Measurements from ENCODE around the gene AIFM1.
A peak's percentile ranks its signal among the peaks of the same experiment; 100 is the strongest.
"Not testable (repeated sequence)": the region's sequence is repeated elsewhere in the genome, so short reads cannot be mapped to it uniquely, and the experiment has no call there.

The AIFM1 gene

DNA sequence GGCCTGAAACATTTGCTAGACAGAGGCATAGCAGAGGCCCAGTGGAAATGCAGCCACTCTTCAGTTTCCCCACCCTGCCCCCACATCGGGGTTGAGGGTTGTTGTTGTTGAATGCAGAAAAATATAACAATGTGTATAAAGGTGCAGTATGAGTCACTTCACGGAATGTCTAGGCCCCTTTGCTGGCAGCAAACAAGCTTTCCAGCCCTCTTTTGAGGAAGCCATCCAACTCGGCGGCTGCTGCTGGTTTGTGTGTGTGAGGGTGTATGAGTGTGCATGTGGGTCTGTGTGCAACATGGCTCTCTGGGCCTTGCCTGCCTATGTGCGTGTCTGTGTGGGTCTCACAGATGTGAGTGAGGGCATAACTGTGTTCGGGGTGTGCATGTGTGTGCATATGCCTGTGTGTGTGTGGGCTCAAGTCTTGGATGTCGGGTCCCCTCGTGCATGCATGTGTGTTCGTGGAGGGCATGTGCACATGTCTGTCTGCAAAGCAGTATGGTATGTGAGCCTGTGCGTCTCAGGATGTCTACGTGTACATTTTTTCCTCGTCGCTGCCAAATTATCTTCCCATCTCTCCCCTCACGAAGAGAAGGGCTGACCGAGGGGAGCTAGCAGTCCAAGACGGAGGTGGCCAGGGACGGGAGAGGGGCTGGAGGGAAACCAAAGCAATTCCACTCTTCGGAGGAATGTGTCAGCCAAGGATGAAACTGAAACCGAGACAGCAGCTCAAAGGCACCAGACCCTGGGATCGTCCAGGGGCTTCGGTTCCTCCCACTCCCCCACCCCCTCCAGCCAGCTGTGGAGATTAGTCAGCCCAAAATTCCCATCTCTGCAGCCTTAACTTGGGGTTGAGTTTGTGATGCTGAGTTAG, 47.0 kb downstream of the AIFM1 start:
- DNase-seq, result peak in 1 of 2 donors; percentile 33

DNA sequence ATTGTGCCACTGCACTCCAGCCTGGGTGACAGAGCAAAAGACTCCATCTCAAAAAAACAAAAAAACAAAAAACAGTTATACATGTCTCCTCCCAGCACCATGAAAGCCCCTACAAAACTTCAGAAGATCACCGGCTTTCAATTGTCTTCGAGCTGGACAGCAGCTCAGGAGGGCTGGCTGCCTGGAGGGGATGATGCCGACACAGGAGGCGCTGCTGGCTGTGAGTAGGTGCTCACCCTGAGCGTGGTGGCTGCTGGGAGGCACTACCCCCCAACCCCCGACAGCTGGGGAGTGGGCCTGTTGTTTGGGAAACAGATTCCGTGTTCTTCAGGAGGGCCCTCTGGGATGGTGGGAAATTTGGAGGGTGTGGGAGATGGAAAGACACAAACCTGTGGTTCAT, 48.5 kb downstream of the AIFM1 start:
- no peak for DNase-seq

DNA sequence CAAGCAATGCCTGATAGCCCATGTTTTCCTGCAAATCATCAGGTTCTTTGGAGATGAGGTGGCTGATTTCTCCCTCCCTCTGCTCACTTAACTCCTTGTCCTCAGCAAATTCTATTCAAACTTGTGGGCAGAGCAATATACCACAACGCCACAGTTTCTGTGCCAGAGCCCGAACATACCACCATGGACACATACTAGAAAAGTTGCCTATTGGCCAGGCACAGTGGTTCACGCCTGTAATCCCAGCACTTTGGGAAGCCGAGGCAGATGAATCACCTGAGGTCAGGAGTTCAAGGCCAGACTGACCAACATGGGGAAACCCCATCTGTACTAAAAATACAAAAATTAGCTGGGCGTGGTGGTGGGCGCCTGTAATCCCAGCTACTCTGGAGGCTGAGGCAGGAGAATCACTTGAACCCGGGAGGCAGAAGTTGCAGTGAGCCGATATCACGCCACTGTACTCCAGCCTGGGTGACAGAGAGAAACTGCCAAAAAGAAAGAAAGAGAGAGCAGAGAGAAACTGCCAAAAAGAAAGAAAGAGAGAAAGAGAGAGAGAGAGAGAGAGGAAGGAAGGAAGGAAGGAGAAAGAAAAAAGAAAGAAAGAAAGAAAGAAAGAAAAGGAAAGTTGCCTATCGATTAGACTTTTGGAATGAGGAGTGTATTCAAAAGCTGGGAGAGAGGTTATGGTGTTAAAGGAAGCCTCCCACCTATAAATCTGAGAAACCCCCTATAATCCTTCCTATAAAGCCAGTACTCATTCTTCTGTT, 50.3 kb downstream of the AIFM1 start:
- DNase-seq, result not testable (repeated sequence)

- peak in 1 of 2 donors; percentile 68 for DNase-seq
These were observed 51.5 kb downstream of the AIFM1 start for GRCh38 chrX:130114141-130114588.

DNA sequence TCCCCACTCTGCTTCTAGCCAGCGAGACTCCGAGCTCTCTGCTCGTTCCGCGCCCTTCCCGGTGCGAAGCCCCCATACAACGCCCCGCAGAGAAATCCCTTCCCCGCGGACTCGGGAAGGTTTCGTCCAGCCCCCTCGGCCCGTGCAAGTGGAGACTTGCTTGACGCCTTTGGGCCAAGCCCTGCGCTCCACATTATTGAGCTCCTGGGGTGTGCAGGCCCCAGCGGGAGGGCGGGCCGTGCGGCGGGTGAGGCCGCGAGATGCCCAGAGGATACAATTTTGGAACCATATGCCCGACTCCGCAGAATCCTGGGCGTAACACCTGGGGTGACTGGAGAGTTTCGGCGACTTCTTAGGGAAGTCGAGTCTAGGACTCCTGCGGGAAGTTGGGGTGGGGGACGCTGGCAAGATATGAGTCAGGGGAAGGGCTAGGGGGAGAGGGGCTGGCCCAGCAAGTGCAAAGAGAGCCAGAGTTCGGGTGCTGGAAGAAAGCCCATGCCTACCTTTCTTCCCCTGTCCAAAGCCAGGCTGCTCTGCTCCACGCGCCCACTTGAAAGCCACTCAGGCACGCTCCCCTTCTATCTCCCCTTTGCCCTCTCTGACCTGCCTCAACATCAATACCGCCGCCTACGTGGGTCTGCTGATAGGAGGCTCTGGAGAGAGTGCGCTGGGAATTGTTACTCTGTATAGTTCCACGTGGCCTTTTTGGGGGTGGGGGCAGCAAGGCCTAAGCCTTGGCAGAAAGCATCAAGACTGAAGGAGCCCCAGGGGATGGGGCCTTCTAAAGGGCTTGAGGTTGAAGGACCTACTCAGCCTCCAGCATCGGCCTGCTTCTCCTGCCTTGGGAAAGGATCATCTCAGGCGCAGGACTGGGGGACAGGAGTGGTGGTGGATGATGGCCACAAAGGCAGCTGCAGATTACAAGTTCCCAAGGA, 54.2 kb downstream of the AIFM1 start:
- DNase-seq, result no peak

DNA sequence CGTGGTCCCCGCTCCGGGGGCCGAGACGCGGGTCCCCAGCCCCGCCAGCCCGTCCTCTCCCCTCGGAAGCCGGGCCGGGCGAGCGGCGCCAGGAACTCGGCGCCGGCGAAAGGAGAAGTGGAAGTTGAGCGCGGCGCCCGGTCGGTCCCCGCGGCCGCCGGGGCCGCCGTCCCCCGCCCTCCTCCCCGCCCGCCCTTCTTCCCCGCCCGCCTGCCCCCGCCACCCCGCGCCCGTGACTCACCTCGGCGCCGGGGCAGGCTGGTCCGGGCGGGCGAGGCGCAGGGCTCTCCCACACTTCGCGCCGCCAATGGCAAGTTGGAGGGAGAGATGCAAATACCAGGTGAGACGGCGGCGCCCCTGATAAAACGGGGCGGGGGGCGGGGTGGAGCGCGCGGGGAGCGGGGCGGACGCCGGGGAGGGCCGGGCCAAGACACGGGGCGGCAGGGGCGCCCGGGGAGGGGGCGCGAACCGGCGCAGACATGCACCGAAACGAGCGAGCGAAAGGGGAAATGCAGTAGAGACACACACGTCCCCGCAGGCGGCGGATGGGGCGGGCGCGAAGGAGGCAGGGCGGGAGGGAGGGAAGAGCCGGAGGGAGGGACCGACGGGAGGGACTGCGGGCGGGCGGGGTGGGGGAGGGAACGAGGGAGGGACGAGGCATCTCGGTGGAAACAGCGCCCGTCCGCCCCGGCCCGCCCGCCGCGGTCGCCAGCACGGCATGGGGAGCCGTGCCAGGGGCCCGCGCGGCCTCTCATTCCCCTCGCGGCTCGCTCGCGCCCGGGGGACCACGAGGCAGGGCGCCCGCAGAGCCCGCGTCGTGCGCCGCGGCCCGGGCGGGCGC, 55.0 kb downstream of the AIFM1 start, which contains the start of gene ELF4:
Gene ELF4, minus strand, starts transcription at position 119 of the 841 bp plus-strand sequence. CDS start 29,167 bp downstream, outside the sequence.
- DNase-seq, result peak; percentile 33 to 43

DNA sequence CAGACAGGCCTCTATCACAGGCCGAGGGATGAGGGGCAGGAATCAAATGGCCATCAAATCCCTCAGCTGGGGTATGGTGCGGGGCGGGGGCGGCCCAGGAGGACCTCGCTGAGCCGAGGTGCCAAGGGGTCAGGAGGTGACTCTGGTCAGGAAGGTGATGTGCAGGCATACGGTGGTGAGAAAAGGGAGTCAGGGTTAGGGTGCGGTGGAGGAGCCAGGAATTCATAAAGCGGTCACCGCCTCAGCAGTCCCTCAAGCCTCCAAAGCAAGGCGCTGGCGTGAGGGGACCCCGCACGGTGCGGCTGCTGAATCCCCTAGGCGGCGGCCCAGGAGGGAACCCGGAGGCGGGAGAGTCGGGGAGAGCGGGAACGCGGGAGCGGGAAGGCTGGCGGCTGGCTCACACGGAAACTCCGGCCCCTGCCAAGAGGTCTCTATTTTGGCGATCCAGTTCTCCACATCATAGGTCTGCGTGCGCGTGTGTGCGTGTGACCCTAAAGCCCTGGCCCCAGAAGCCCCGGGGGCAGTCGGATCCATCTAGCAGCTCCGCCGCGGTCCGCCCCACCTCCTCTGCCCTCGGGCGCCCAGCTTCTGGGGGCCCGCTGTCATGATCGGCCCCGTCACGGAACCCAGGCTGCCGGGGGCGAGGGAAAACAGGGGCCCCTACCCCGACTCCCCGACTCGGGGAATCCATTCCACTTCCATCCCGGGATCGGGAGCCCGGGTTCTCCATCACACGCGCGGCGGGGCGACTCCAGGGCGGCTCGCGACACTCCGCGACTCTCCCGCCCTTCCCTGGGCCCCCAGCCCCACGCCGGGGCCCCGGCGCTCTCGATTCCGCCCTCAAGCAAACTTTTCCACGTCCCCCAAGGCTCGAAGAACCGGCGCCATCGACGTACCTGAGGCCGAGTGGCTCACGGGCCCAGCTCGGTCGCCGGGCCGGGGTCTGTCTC, 55.9 kb downstream of the AIFM1 start:
- DNase-seq, result no peak

GRCh38 chrX:130108647-130109428, 56.8 kb downstream of the AIFM1 start:
- DNase-seq, result peak; percentile 51 to 64

DNA sequence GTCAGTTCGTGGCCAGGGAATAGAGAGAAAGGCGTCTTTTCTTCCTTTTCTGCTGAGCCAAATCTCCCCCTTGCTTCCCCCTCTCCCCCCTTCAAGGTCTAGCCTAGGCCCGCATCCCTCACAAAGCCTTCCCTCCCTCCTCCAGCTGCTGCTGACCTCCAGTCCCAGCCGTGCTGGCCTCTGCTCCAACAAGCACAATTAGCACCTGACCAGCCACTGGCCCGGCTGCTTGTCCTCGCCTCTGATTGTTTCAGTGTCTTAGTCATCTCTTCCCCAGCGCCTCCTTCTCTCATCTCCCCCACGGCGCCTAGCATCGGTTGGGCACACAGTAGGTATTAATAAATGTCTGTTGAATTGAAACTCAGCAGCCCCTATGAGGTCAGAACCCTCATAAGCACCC, 59.6 kb downstream of the AIFM1 start:
- DNase-seq, result no peak

GRCh38 chrX:130105244-130105643, 60.4 kb downstream of the AIFM1 start:
- DNase-seq, result no peak

GRCh38 chrX:130103605-130104004, 62.0 kb downstream of the AIFM1 start:
- no peak for DNase-seq

DNA sequence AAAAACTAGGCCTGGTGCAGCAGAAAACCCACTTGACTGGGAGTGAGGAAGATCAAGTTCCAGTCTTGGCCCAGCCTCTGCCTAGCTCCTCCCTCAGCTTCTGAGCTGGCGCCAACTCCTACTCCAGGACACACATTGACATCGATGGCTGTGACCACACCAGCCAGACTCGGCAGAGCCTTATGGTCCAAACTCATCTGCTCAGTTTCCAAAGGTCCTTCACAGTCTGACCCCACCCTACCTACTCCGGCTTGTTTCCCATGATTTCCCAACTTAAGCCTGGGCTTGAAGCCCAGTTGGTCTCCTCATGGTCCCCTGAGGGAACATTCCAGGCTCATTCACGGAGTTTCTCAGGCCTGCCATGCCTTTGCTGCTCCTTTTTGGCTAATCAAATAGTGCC, 65.5 kb downstream of the AIFM1 start:
- no peak for DNase-seq

- no peak for DNase-seq
These were observed 67.5 kb downstream of the AIFM1 start for GRCh38 chrX:130098210-130098552.

GRCh38 chrX:130097507-130098209, 68.0 kb downstream of the AIFM1 start:
- no peak for DNase-seq

DNA sequence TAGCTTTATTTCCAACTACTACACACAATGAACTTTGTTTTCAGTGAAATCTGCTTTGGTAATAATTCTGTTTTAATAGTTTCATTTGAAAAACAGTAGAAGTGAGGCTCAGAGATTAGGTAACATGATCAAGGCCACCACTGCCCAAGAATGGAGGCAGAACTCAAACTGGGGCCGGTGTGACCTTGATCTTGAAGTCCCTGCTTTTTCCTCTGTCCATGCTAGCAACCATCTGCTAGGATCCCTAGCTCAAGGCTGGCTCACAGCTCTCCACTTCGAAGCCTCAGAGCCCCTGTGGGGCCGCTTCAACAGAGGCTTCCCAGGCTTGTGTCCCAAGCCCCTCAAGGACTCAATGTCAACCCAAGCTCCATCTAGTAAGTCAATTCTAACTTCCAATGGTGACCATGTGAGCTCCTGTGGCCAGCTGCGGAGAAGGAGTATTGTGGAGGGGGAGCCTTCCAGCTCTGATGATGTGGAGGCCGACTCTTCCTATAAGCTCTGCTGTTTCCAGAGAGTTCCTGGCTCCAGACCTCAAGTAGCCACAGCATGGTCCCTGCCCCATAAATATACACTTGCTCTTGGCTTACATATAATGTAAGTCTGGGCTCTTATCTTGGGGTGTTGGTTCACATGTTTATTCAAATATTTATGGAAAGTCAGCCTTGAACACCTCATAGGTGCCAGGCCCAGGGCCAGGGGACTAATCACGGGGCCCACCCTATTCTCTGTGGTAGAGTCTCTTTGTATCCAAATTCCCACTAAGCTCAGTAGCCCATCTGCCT, 70.2 kb downstream of the AIFM1 start:
- no peak for DNase-seq

DNA sequence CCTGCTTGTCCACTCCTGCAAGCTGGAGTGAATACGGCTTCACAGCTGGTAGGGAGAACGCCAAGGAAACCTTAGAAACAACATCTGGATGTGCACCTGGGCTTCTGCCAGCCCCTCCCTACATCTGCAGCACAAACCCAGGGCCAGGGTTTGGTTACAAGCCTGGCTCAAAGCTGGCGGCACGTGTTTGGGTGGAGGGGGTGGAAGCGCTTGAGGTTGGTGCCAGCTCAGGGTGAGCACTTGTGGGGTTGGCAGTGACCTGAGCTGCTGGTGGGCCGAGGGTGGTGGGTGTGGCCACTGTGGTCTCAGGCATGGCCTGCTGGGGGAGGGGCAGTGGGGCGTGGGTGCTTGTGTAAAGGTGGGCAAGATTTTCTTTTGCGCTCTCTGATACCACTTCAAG, 70.9 kb downstream of the AIFM1 start:
- DNase-seq, result no peak

DNA sequence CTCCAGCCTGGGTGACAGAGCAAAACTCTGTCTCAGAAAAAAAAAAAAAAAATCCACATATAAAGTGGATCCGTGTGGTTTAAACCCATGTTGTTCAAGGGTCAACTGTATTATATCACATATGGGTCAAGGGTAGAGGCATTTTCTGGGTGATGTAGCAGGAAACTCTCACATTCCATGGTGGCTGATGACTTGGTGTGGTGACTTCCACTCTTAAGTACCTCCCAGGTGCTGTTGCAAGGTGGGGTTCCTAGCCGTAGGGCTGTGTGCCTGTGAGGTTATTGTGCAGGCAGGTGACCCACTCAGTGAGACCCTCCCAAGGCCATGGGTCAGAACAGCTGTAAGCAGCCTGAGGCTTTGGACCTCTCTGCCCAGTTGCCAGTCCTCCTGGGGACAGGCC, 72.4 kb downstream of the AIFM1 start:
- no peak for DNase-seq

- DNase-seq, result peak; percentile 57 to 75
These were observed 73.6 kb downstream of the AIFM1 start for GRCh38 chrX:130091980-130092522.

All from inflammatory macrophage treated with lipopolysaccharide for 1 hour (primary cell).